ENCODE results near the gene ABCC4. TPM values are rescaled to one million over a fixed set of nuclear protein-coding genes. Genes with fewer than 3 reads are reported as not detected.

ABCC4 gene
- total and polyA plus RNA-seq, 2 donors (not counting 1 experiment from before 2014, with no cell fraction given), result 35.2 to 98.8 TPM

DNA sequence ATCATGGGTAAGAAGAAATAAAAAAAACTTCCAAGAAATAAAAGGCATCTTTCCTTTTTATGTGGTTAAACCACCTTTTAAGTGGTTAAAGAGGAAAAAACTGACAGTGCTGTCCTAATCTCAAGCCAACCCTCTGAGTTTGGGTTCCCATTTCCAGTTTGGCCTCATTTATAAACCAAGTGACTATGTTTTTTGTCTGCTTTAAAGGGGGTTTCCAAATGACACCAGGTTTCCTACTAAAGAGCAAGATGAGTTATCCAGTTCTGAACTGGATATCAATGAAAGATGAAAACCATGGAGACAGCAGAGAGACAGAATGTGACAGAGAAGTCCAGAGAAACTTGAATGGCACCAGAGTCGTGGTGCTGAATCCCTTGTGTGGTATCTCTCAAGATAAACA, 251.5 kb downstream of the ABCC4 start:
- Histone ChIP-seq H3K4me2 (ENCODE audit: extremely low read depth, insufficient read depth, low read length) (no peak overlapping the region), H3K27me3 (ENCODE audit: control insufficient read depth, insufficient read depth, low read length) (no peaks in the 10 kb centered on the region), H2AFZ (ENCODE audit: low read length) (no peak overlapping the region), H3K9me3 (ENCODE audit: control insufficient read depth, insufficient read depth, low read depth, low read length) (no peaks in the 10 kb centered on the region), H3K27ac (ENCODE audit: insufficient read depth, low read length) (no peak overlapping the region), H3K36me3 (ENCODE audit: control insufficient read depth, insufficient read depth, low read length) (no peaks in the 10 kb centered on the region), H3K9ac (ENCODE audit: insufficient read depth, low read length) (no peak overlapping the region), H3K4me3 (replicated peaks in 1 of 4; ENCODE audit: control extremely low read depth in 1 of 4, insufficient read depth in 1 of 4, low read depth in 3 of 4, low read length in 4 of 4) (no peak overlapping the region), H4K20me1 (ENCODE audit: control insufficient read depth, extremely low read depth, insufficient read depth, low read length) (no peaks in the 10 kb centered on the region), H3K4me1 (ENCODE audit: control insufficient read depth, extremely low read depth, insufficient read depth, low read length) (no peaks in the 10 kb centered on the region), H3K79me2 (ENCODE audit: control insufficient read depth, insufficient read depth, low read length) (no peaks in the 10 kb centered on the region)
- TF ChIP-seq, protein P1, sequence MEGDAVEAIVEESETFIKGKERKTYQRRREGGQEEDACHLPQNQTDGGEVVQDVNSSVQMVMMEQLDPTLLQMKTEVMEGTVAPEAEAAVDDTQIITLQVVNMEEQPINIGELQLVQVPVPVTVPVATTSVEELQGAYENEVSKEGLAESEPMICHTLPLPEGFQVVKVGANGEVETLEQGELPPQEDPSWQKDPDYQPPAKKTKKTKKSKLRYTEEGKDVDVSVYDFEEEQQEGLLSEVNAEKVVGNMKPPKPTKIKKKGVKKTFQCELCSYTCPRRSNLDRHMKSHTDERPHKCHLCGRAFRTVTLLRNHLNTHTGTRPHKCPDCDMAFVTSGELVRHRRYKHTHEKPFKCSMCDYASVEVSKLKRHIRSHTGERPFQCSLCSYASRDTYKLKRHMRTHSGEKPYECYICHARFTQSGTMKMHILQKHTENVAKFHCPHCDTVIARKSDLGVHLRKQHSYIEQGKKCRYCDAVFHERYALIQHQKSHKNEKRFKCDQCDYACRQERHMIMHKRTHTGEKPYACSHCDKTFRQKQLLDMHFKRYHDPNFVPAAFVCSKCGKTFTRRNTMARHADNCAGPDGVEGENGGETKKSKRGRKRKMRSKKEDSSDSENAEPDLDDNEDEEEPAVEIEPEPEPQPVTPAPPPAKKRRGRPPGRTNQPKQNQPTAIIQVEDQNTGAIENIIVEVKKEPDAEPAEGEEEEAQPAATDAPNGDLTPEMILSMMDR (conservative IDR thresholded peaks at IDR 0.05 in 1 of 2, IDR thresholded peaks at IDR 0.05 in 1 of 2; ENCODE audit: low read depth in 1 of 2, low read length in 2 of 2), result no peak
- no peak for TF ChIP-seq EZH2 (IDR thresholded peaks at IDR 0.05; ENCODE audit: low read length, missing control alignments)
- DNase-seq (ENCODE audit: low read depth in 2 of 2), result no peak

DNA sequence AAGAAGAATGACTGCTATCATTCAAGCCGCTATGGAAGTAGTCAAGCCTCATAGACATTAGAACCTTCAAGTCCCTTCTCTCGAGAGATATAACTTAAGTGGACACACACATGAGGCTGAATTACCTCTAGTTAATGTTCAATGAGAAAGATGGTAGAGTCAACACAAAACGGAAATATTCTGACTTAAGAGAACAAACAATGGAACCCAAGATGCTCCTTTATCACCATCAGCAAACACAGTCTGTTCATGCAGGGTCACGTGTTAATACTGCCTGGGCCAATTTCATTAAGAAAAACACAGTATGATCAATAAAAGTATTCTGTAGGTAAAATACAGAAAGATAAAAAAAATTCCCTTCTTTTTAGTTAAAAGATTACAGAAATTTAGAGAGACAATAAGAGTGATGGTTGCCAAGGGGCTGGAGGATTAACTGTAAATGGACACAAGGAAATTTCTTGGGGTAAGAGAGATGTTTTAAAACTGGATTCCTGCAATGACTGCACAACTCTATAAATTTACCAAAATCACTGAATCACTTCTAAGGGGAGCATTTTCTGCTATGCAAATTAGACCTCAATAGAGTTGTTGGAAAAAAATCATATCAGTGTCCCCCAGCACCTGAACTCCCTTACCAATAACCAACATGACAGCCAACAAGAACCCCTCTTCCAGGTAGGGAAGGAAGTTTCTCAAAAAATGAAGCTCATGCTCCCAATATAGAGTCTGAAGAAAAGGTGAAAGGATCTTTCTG, 256.6 kb downstream of the ABCC4 start:
- Histone ChIP-seq H4K20me1 (ENCODE audit: control insufficient read depth, extremely low read depth, insufficient read depth, low read length) (no peaks in the 10 kb centered on the region), H3K27ac (ENCODE audit: insufficient read depth, low read length) (no peak overlapping the region), H3K27me3 (ENCODE audit: control insufficient read depth, insufficient read depth, low read length) (no peaks in the 10 kb centered on the region), H3K9ac (ENCODE audit: insufficient read depth, low read length) (no peak overlapping the region), H3K79me2 (ENCODE audit: control insufficient read depth, insufficient read depth, low read length) (no peaks in the 10 kb centered on the region), H2AFZ (ENCODE audit: low read length) (no peak overlapping the region), H3K36me3 (ENCODE audit: control insufficient read depth, insufficient read depth, low read length) (no peaks in the 10 kb centered on the region), H3K9me3 (ENCODE audit: control insufficient read depth, insufficient read depth, low read depth, low read length) (no peaks in the 10 kb centered on the region), H3K4me2 (ENCODE audit: extremely low read depth, insufficient read depth, low read length) (no peak overlapping the region), H3K4me3 (replicated peaks in 1 of 4; ENCODE audit: control extremely low read depth in 1 of 4, insufficient read depth in 1 of 4, low read depth in 3 of 4, low read length in 4 of 4) (no peak overlapping the region), H3K4me1 (ENCODE audit: control insufficient read depth, extremely low read depth, insufficient read depth, low read length) (no peaks in the 10 kb centered on the region)
- TF ChIP-seq, protein P1 (conservative IDR thresholded peaks at IDR 0.05 in 1 of 2, IDR thresholded peaks at IDR 0.05 in 1 of 2; ENCODE audit: low read depth in 1 of 2, low read length in 2 of 2), result no peak
- no peak for TF ChIP-seq EZH2 (IDR thresholded peaks at IDR 0.05; ENCODE audit: low read length, missing control alignments)
- DNase-seq (ENCODE audit: low read depth in 2 of 2), result no peak

DNA sequence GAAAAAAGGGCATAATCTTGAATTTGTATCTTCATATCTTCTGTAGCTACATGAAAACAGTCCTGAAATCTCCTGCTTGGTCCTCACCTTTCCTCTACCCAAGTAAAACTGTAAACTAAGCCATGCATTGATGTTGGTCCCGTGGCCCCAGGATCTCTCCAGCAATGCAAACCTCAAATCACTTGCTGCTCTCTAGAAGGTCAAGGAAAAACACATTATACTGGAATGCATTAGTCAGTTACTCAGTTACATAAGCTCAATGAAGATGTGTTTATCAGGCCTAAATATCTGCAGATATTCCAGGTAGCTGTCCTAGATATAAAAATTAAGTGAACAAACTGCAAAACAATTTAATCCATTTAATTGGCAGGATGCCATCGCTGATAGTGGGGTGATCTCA, 261.8 kb downstream of the ABCC4 start:
- H4K20me1 ChIP-seq (ENCODE audit: control insufficient read depth, extremely low read depth, insufficient read depth, low read length), result no peaks in the 10 kb centered on the region
- TF ChIP-seq, protein P1 (conservative IDR thresholded peaks at IDR 0.05 in 1 of 2, IDR thresholded peaks at IDR 0.05 in 1 of 2; ENCODE audit: low read depth in 1 of 2, low read length in 2 of 2), result no peak
- no peak for TF ChIP-seq EZH2 (IDR thresholded peaks at IDR 0.05; ENCODE audit: low read length, missing control alignments)
- no peaks in the 10 kb centered on the region for H3K27me3 ChIP-seq (ENCODE audit: control insufficient read depth, insufficient read depth, low read length)
- H3K4me1 ChIP-seq (ENCODE audit: control insufficient read depth, extremely low read depth, insufficient read depth, low read length), result no peaks in the 10 kb centered on the region
- no peak overlapping the region for H3K9ac ChIP-seq (ENCODE audit: insufficient read depth, low read length)
- H3K27ac ChIP-seq (ENCODE audit: insufficient read depth, low read length), result no peak overlapping the region
- peaks cover 4% of the 10 kb centered on the region for H3K36me3 ChIP-seq (ENCODE audit: control insufficient read depth, insufficient read depth, low read length)
- no peaks in the 10 kb centered on the region for H3K79me2 ChIP-seq (ENCODE audit: control insufficient read depth, insufficient read depth, low read length)
- no peak overlapping the region for H2AFZ ChIP-seq (ENCODE audit: low read length)
- no peak overlapping the region for H3K4me2 ChIP-seq (ENCODE audit: extremely low read depth, insufficient read depth, low read length)
- H3K4me3 ChIP-seq (replicated peaks in 1 of 4; ENCODE audit: control extremely low read depth in 1 of 4, insufficient read depth in 1 of 4, low read depth in 3 of 4, low read length in 4 of 4), result no peak overlapping the region
- H3K9me3 ChIP-seq (ENCODE audit: control insufficient read depth, insufficient read depth, low read depth, low read length), result no peaks in the 10 kb centered on the region
- peak in 1 of 2 donors; percentile 42 for DNase-seq (ENCODE audit: low read depth in 2 of 2)
